HG02642 (cell line): ENCODE results near the gene SPTBN5.

Experiments used
- ATAC-seq: cut with Tn5 transposase; IDR thresholded peaks from one replicate; pipeline ENCODE4 v1.9.1; 2021; ENCODE audit warnings: mild to moderate bottlenecking; ENCODE audit not compliant: unreplicated experiment, poor library complexity

Gene SPTBN5

DNA sequence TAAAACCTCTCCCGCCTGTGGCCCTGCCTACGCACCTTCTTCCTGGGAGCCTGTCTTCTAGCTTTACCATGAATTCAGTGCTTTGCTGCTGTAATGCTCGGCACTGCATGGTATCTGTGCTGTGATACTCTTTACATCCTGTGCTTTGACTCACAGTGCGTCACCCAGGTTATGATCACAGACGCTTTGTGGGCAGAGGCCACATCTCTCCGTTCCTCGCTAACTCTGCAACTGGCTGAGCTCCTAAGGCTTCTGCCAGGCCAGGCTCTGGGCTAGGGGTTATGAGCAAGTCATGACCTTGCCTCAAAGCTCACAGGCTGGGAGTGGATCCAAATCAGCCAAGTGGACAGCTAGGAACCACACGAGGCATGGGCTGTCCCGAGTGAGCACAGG lies 23.2 kb downstream of the SPTBN5 start:
- no peak for ATAC-seq

DNA sequence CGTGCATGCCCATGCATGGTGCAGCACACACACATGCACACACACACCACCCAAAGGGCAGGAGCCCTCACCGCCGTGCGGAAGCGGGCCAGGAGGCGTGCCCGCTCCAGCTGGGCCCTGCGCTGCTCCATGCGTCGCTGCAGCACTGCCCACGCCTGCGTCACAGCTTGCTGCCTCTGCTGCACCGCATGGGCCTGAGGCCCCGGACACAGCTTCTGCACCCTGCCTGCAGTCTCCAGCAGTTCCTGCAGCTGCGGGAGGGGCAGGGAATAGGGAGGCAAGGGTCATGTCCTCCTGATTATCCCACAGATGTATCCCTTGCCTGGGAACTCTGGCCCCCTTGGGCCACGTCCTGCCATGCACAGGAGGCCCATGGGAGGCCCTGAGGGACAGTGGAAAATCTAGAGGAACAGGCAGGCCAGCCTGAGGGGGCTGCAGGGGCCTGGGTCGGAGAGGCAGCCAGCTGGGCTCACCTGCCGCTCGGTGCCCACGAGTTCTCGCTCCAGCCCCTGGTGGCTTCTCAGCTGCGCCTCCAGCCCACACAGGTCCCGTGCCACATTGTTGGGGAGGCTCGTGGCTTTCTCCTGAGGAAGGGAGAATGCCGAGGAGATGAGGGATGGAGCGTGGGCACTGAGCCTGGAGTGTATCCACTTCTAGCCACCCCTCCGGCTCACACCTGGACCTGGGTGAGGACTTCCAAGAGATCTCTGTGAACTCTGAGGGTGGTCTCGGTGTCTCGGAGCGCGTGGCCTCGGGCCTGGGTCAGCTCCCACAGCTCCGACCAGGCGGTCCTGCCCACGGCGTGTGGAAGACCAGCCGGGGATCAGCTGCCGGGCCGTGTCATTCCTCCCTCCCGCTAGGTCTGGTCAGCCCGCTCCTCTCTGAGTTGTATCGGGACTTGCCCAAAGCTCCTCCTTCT lies 23.8 kb downstream of the SPTBN5 start:
- ATAC-seq, result no peak

DNA sequence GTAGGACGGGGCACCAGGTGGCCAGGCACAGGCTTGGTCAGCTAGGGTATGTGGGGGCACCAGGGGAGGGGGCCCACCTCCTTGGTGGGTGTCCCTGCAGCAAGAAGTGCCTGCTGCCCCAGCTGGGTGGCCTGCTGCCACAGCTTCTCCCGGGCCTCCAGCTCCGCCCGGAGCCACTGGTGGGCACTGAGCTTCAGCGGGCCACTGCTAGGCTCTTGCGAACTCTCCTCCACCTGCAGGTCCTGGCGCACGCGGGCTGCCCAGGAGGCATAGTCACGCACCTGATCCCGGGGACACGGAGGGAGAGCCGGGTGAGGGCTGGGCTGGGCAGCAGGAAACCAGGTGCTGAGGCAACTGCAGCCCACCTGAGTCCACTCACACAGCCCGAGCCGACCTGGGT lies 25.5 kb downstream of the SPTBN5 start:
- no peak for ATAC-seq

DNA sequence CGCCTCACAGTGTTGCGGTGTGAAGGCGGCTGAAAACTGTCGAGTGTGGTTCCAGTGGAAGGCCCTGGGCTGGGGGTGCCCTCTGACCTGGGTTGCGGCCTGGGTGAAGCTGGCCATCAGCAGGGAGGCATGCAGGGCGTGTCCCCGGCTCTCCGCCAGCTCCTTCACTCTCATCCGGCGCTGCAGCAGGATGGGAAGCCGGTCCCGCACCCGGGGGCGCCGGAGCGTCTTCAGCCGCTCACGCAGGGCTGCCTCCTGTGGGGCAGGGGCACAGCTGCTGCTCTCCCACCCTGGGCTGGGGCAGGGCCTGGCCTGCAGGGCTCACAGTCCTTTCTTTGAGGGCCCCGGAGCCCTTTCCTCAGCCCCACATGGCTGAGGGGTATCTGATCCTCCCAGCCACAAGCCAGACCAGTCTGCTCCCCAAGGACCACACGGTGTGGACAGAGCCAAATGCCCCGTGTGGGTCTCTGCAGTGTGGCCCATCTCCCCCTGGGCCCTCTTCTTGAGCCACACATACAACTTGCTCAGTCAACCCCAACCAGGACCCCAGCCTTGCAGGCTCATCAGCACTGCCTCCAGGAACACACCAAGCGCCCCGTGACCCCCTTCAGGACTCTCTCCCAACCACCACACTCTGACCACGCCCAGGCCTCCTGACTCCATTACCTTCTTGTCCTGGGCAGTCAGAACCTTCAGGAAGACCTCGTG lies 26.8 kb downstream of the SPTBN5 start:
- no peak for ATAC-seq

DNA sequence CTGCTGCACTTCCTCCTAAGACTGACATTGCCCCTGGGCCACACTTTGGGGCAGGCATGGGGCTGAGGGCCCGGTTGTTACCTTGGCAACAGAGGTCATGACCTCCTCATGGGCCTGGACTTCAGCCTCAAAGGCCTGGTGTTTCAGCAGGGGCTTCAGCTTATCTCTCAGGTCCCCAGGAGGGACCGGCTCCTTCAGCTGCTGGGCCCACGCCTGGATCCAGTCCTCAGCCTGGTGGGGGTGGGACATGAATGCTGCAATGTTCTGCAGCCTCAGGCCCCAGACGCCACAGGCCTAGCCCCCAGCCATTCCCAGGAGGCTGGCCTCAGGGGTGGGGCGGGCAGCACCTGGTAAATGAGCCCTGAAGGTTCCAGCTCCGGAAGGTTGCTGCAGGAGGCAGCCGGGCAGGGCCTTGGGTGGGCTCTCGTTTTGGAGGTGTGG lies 27.6 kb downstream of the SPTBN5 start:
- ATAC-seq, result no peak

DNA sequence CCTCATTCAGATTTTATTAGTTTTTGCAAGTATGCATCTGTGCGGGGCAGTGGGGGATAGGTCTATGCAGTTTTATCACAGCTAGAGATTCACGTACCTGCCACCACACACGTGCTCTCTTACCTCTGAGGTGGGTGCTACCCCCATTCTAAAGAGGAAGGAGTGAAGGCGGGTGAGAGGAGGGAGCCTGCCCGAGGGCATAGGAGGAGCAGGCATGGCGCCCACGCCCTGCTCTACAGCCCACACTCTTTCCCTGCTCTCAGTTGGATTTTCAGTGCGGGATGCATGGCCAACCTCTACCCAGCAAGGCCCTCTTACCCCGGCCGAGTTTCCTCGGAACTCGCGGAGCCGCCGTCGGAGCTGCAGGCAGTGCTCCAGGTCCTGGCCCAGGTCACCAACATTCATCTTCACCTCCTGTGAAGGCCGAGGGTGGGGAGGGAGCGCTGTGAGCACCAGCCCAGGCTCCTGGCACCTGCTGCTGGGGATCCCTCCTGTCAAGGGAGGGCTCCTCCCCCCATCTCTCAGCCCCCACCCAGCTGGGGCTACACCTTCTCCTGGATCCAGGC lies 28.3 kb downstream of the SPTBN5 start:
- ATAC-seq, result no peak

DNA sequence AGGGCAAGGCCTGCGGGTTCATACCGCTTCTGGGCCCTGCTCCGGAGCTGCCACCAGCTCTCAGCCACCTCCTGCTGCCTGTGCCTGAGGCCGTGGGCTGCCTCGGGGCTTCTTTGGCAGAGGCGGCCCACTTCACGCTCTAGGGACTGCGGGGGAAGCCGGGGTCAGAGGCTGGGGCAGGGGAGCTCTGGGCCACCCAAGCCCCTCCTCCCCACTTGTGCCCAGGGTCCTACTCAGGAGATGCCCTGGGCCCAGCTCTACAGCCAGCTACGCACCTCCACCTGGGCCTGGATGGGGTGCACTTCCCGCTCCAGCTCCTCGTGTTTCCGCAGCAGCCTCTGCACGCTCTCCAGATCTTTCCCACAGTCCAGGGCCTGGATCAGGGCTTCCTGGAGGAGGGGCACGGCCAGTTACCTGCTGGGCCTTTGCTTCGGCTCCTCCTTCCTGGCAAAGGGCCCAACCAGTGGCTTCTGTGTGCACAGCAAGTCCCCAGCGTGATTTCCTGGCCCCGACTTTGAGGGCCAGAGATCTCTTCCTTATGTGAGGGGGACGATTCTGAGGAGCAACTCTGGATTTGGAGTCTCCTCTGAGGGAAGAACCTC lies 31.2 kb downstream of the SPTBN5 start:
- ATAC-seq, result no peak

DNA sequence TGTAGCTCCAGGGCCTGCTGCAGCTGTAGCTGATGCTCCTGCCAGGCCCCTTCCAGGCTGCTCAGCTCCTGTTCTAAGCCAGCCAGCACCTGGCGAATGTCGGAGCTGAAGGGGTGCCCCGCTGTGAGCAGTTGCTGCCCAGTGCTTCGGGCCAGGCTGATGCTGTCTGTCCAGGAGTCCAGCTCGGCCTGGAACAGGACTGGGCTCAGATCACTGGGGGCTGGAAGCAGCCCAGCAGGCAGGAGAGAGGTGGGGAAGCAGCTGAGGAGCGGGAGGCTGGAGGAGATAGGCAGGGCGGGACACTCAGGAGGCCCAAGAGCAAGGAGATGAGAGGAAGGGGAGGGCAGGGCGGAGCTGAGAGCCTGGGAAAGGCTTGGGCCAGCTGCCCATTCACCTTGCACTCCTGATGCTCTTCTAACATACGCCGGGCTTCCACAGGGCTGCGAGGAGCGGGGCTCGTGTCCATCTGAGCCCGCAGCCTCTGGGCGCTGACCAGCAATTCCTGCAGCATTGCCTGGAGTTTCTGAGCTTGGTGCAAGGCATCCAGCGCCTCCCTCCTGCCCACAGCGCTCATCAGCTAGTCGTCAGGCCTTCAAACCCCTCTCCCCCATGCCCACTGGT lies 32.0 kb downstream of the SPTBN5 start:
- ATAC-seq, result no peak

DNA sequence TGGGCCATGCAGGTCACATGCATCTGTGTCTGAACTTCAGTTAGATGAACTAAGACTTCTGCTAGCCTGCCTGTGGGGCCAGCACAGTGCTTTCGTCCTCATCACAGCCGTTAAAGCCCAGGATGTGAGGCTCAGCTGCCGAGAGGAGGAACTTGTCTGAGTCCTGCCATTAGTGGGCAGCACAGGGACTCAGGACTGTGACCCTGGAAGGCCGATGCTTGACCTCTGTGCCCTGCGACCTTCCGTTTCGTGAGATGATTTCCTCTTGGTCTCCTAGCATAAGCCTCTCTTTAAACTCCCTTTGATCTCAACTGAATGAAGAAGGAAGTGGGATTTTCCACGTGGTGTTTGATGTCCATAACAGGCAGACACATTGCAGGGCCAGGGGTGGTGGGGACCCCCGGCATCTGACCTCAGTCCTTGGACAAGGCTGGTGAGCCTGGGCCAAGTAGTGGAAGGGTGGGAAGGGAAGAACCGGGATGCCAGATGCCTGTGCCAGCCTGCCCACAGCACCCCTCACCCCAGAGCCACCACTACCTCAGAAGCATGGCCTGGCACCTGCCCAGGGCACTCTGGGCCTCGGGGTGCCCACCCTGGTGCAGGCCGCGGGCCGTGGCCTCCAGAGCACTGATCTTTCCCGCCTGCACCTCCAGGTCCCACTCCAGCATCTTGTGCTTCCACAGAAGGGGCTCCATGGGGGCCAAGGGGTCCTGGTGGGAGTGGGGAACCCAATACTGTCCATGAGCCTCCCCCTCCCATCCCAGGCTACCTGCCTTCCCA lies 33.6 kb downstream of the SPTBN5 start:
- ATAC-seq, result no peak

DNA sequence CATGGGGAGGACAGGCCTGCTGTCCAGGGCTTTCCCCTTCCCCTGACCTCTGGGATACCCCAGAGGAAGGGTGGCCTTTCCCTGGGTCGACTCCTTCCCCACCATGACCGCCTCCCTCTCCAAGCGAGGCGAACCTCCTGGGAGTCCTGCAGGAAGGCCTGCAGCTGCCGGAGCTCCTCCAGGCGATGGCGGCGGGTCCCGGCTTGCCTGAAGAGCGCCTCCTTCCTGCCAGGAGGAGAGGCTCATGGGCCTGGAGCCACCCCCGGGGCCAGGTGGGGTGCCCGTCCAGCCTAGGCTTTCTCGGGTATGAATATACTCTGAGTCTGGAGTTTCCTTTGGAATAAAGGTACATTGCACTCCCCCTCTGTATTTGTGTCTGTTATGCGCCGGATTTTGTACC lies 35.1 kb downstream of the SPTBN5 start:
- ATAC-seq, result no peak

DNA sequence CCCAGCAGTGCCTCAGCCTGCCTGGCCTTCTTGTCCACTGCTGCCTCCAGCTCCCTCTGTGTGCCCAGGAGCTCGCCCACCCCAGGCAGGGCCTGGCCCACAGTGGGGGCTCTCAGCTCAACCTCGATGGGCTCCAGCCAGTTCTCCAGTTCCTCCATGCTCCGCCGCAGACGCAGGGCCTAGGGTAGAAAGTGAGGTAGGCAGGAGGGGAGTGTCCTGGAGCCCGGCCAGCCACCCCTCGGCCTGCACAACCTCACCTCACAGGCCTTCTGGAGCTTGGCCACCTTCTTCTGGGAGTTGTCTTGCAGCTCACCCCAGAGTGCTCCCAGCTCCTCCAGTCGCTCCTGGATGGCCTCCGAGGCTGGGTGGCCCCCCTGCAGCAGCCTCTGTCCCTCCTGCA lies 36.5 kb downstream of the SPTBN5 start:
- ATAC-seq, result no peak

DNA sequence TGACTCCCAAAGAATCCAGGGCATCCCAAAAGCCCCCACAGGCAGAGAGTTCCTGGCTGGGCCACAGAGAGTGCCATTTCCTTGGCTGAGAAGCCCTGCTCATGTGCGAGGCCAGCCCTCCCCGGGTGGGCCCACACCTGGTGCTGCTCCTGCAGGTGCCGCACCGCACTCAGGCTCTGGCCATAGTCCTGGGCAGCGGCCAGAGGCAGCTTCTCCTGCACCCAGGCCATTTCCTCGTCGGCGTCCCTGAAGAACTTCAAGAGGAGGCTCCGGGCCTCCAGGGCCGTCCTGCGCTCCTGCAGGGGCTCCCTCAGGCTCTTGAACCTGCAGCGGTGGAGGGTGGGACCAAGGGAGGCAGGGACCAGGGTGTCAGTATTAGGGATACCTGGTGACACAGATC lies 37.1 kb downstream of the SPTBN5 start:
- no peak for ATAC-seq

DNA sequence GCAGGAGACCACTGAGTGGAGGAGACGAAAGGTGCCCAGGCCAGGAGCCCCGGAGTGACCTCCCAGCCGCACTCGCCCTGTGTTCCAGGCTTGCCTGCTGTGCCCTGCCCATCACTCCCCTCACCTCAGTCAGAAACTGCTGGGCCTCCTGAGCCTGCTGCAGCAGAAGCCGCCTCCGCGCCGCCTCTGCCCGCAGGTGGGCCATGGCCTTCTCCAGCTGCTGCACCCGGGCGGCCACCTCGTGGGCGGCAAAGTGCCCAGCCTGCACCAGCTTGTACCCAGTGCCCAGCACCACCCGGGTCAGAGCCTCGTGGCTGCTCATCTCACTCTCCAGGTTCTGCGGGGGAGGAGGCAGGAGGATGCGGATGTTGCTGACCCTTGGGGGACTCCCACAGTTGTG lies 37.6 kb downstream of the SPTBN5 start:
- ATAC-seq, result no peak

DNA sequence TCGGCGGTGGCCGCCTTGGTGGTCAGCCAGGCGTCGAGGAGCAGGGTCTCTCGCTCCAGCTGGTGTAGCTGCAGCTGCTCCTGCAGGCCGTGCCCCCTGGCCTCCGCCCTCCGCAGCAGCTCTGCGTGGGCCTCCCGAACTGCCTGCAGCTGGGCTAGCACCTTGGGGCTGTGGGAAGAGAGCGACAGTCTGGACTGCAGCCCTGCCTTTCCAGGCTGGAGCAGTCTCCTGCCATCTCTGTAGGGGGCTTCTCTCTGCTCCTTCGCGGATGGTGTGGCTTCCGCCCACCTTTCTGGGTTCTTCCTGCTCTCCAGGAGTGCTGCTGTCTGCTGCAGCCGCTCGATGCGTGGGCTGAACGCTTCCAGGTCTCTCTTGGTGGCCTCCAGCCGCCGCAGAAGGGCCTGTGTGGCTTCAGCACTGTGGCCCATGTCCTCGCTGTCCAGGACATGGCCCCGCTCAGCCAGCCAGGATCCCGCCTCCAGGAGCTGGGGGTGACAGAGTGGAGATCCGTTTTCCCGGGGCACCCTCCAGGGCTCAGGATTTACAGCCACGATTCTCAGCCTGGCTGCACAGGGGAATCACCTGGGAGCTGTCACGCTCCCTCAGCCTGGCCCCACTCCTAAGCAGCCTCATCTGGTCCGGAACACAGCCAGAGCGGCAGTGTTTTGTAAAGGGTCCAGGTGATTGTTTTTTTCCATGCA lies 38.4 kb downstream of the SPTBN5 start:
- ATAC-seq, result no peak

DNA sequence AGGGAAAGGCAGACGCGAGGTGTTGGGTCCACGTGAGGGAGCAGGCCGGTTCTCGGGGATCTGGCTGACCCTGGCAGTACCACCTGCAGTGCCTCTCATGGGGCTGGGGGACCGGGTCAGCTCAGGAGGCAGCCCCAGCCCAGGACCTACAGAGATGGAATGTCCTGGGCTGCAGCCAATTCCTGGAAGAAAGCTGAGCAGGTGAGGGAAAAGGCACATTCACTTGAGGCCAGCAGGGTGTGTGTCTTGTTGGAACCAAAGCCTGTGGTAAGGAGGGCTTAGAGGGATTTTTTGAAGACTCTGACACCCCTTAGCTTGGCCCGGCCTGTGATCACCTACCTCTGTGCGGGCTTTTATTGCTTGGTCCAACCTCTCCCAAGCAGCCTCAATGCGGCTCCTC lies 39.4 kb downstream of the SPTBN5 start:
- no peak for ATAC-seq

DNA sequence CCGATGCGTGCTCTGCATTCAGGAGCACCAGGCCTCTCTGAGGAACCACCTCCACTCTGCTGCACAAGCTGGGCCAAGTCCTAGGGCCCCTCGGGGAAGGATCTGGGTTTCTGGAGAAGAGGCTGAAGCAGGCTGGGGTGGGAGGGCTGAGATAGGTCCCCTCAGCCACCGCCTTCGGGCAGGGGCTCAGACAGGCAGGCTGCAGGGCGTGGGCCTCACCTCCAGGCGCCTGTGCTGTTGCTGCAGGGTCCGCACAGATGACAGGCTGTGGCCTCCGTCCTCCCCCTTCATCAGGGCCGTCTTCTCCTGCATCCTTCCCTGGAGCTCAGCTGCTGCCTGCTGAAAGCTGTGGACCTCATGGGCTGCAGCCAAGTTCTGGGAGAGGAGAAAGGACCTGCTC lies 40.0 kb downstream of the SPTBN5 start:
- no peak for ATAC-seq

DNA sequence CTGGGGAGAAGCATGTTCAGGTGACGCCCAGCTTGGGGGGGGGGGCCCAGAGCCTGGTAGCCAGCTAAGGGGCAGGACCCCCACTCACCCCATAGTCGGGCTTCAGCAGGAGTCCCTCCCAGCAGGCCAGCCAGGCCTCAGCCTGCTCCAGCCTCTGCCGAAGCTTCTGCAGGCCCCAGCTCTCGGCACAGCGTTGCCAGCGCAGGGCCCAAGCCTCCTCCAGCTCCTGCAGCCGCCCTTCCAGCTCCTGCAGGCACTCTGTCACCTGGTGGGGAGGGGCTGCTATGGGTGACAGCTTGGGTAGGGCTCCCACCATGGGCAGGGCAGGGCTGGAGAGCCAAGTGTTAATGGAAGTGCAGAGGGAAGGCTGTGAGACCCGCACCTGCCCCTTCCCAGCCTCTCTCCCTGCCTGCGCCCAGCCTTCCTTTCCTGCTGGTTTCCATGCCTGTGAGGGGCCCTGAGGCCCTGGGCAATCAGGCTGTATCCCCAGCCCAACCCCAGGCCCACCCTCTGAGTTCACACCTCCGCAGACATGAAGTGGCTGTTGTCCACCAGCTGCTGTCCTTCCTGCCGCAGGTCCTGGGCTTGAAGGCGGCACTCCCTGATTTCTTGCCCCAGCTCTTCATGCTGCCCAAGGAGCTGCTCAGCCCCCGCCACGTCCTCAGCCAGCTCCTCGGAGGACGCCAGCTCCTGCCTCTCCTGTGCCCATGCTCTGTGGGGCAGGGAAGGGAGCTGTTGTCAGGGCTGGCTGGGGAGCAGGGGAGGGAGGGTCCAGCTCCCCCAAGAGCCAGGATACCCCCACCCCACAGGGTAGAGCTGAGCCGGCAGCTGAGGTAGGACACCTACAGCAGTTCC lies 40.9 kb downstream of the SPTBN5 start:
- ATAC-seq, result no peak

DNA sequence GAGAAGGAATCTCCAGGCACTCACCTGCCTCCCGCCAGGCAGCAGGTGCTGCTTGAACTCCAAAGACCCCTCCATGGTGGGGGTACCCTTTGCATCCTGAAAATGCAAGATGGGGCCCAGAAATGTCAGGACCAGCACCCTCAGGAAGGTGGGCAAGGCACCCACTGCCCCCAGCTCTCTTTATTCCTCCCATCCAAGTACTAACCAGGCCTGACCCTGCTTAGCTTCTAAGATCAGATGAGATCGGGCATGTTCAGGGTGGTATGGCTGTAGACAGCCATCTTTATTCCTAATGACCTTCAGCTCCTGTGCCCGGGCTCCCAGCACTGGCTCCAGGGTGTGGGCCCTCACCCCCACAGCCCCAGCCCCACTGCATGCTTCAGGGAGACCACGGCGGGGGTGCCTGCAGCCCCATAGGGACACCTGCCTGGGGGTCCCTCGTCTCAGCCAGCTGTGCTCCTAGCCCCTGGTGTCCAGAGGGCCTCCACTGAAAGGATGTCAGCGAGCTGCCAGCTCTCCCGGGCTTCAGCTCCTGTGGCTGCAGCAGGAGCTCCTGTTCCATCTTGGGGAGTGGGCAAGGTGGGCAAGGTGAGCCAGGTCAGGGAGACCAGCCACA lies 42.0 kb downstream of the SPTBN5 start:
- ATAC-seq, result no peak
